Right renal cortex interstitium (tissue), 3 donors: ENCODE results near the gene TUBB1. TPM values are rescaled to one million over a fixed set of nuclear protein-coding genes. Genes with fewer than 3 reads are reported as not detected.

Source experiments
- DNase-seq, 3 donors: peaks; one replicate each; pipeline ENCODE4 v3.0.0-alpha.2; 2013; ENCODE audit warnings: low read depth in 3 of 3, low spot score in 2 of 3
- polyA plus RNA-seq, 3 donors: library from polyadenylated mRNA; unstranded; fragments of 120-200 nt; gene quantifications; one replicate each; pipeline ENCODE4 v1.2.1, GENCODE V29; 2013; ENCODE audit not compliant: insufficient read length in 3 of 3

TUBB1 gene
- polyA plus RNA-seq, 3 donors, result 2.4 to 5.4 (median 3.0) TPM

GRCh38 chr20:58988565-58988882 is 30.7 kb upstream of the TUBB1 start:
- DNase-seq, result no peak

- DNase-seq, result no peak
Observed at GRCh38 chr20:58989196-58989595, 30.0 kb upstream of the TUBB1 start.

DNA sequence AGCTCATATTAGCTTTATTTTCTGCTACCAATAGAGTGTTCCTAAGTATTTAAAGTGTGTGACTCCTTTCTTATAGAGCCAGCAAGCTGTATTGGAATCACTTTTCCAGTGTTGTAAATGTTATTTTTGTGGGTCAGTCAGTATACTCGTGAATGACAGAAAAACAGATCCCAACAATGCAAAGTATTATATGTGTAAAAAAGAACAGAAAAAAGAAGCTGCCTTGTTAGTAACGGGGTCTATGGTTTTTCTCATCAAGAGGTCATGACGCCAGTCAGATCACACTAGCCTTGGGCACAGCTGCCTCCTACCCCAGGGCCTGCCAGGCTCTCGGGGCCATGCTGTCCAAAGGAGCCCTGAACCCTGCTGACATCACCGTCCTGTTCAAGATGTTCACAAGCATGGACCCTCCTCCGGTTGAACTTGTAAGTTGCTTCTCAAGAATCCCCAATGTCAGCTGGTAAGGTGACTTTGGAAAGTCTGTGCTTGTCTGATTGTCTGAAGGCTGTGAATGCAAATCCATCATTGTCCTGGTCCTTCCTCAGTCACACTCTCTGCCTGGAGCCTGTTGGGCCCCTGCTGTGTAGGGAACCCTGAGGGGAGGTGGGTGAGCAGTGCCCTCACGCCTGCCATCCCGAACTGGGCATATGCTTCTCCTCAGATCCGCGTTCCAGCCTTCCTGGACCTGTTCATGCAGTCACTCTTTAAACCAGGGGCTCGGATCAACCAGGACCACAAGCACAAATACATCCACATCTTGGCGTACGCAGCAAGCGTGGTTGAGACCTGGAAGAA is 28.4 kb upstream of the TUBB1 start:
- DNase-seq, result no peak

- no peak for DNase-seq
Observed at GRCh38 chr20:58991715-58992114, 27.5 kb upstream of the TUBB1 start.

GRCh38 chr20:58992911-58993310 is 26.3 kb upstream of the TUBB1 start:
- no peak for DNase-seq

DNA sequence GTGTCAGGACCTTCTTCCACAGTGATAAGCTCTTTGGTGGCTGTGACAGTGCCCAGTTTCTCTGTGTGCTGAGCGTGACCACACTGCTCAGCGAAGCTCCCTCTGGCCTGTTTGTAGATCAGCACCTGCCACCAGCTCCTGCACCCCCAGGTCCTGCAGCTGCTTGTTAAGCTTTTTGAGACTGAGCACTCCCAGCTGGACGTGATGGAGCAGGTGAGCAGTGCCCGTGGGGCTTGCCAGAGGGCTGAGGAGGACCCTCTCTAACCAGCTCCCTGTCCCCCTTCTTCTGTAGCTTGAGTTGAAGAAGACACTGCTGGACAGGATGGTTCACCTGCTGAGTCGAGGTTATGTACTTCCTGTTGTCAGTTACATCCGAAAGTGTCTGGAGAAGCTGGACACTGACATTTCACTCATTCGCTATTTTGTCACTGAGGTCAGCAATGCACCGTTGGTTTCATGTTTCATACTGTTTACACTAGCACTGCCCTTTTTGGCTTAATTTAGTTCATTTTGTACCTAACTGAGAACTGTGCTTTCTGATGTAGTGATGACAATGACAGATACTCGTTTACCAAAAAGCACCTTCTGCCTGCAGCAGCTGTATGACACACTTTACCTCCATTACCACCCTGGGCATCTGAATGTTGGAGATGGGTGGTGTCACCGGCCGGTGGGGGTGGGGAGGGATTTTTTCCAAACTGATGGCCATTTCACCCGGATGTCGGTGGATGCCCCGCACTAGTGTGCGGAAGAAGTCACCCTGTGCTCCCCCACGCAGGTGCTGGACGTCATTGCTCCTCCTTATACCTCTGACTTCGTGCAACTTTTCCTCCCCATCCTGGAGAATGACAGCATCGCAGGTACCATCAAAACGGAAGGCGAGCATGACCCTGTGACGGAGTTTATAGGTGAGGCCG is 25.6 kb upstream of the TUBB1 start:
- DNase-seq, result no peak

GRCh38 chr20:58994390-58995159 is 24.7 kb upstream of the TUBB1 start:
- DNase-seq, result no peak

GRCh38 chr20:58995461-58996225 is 23.6 kb upstream of the TUBB1 start:
- DNase-seq, result no peak

DNA sequence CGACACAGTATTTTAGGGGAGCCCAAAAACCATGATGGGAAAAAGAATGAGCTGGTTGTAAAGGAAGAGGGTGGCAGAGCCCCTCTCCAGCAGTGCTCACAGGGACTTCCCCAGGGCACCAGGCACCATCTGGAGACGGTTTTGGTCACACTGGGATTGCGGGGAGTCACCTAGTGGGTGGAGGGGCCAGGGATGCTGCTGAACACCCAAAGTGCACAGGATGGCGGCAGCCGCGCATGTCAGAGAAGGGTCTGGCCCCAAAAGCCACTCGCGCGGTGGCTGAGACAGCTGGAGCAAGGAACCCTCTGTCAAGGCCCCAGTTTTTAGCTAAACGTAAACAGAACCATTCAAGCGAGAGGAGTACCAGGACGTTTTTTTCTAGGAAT is 23.0 kb upstream of the TUBB1 start:
- DNase-seq, result no peak

- DNase-seq, result no peak
Observed at GRCh38 chr20:58997141-58997770, 22.0 kb upstream of the TUBB1 start.

GRCh38 chr20:58998656-58999055 is 20.6 kb upstream of the TUBB1 start:
- DNase-seq, result no peak

DNA sequence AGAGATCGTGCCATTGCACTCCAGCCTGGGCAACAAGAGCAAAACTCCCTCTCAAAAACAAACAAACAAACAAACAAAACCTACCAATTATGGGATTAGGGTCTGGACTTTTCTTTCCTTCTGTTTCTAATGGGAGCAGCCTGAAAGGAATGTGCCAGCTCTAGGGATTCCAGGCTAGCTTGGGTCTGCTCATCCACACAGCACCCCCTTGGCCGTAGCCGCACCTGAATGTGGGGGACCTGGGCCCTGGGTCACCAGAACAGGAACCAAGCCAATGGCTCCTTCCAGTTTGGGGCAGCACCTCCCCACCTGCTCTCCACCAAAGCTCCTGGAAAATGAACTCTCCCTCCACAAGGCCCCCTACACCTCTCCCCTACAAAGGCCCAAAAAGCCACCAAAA is 18.9 kb upstream of the TUBB1 start:
- DNase-seq, result no peak

- DNase-seq, result no peak
Observed at GRCh38 chr20:59001068-59001448, 18.2 kb upstream of the TUBB1 start.

- DNase-seq, result no peak
Observed at GRCh38 chr20:59001449-59002171, 17.6 kb upstream of the TUBB1 start.

DNA sequence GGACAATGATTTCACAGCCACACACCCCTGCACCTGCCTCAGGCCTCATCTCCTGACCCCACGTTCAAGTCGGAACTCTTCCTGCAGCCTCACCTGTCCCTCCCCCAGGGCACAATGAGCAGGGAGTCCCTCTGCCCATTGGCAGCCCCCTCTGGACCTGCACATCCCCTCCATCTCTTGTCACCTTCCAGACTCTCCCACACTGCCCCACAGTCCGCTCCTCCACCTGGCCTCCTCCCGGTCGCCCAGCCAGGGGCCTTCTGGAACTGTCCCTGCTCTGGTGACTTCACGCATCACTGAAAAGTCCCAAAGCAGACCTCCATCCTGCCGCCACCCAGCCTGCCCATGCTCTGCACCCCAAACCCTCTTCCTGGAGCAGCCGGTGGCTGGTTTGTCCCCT is 16.8 kb upstream of the TUBB1 start:
- DNase-seq, result no peak

GRCh38 chr20:59002874-59003399 is 16.3 kb upstream of the TUBB1 start:
- no peak for DNase-seq

DNA sequence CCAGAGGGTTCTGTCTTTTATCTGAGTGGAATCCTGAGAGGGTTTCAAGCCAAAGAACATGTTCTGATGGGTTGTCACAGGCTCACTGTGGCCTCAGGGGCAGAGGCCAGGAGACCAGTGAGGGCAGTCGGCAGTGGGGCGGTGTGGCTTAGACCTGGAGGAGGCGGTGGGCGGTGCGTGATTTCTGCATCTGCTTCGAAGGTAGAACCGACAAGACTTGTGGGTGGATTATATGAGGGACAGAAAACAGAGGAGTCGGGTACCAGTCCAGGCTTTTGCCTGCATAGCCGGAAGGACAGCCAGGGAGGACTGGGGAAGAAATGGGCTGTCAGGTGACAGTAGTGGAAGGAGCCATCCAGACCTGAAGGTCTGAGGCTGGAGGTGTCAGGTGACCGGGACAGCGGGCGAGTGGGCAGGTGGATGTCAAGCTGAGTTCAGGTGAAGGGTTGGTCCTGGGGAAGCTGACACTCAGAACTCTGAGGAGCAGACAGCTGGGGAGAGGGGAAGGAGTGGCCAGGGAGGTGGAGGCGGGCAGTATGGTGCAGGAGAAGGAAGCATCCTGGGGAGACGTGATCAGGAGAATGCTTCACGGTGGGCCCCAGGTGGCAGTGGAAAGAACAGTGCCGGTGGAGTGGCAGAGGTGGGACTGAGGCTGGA is 15.3 kb upstream of the TUBB1 start:
- DNase-seq, result no peak

GRCh38 chr20:59004493-59004762 is 14.8 kb upstream of the TUBB1 start:
- DNase-seq, result no peak
